Adrenal gland (tissue), 12 donors: ENCODE data around the gene AP2A2. TPM values are rescaled to one million over a fixed set of nuclear protein-coding genes. Genes with fewer than 3 reads are reported as not detected.

ENCODE experiments used
- DNase-seq, 7 donors: peaks; one replicate each; pipeline ENCODE4 v3.0.0-alpha.2; 2019 to 2020
- H3K27ac ChIP-seq, 5 donors: fragments of 200-600 bp; sonication (generic) in 4 of 5; 1 replicate in 3 of 5; 2 replicates in 2 of 5; pipeline versions ENCODE4 v1.5.1 to v1.8.0; 2016 to 2020; ENCODE audit warnings: mild to moderate bottlenecking in 1 of 5
- H3K27me3 ChIP-seq: fragments of 200-600 bp; 2 replicates; pipeline ENCODE4 v1.8.0; 2021
- H3K36me3 ChIP-seq, 2 donors: fragments of 200-600 bp; replicated peaks in 1 of 2; 1 replicate in 1 of 2; 2 replicates in 1 of 2; pipeline versions ENCODE4 v1.5.1 to v1.8.0; 2018 to 2022
- H3K4me1 ChIP-seq, 2 donors: fragments of 200-600 bp; replicated peaks in 1 of 2; 1 replicate in 1 of 2; 2 replicates in 1 of 2; pipeline versions ENCODE4 v1.5.1 to v1.8.0; 2018 to 2021
- H3K4me3 ChIP-seq, 4 donors: fragments of 200-600 bp; sonication (generic) in 3 of 4; one replicate each; pipeline ENCODE4 v1.5.1; 2016 to 2018
- H3K9me3 ChIP-seq, 3 donors: fragments of 200-600 bp; sonication (generic) in 1 of 3; replicated peaks in 1 of 3; 1 replicate in 2 of 3; 2 replicates in 1 of 3; pipeline versions ENCODE4 v1.5.1 to v1.8.0; 2016 to 2021
- CTCF ChIP-seq, 6 experiments: fragments of 450-650 bp in 4 of 6; fragments of 200-600 bp in 2 of 6; sonication (generic) in 1 of 6; IDR thresholded peaks; 1 replicate in 5 of 6; 2 replicates in 1 of 6; pipeline versions ENCODE4 v1.5.1 to v1.8.0; 2016 to 2021; ENCODE audit warnings: antibody characterized with exemption in 6 of 6, mild to moderate bottlenecking in 2 of 6, moderate library complexity in 1 of 6
- POLR2A ChIP-seq, 2 donors: fragments of 450-650 bp; IDR thresholded peaks; one replicate each; pipeline ENCODE4 v1.6.1; 2017; ENCODE audit warnings: antibody characterized with exemption in 2 of 2, mild to moderate bottlenecking in 2 of 2, moderate library complexity in 1 of 2
- WGBS, 4 donors: extraction: QIAGEN DNeasy Blood & Tissue Kit in 2 of 4; methylation state at CpG; one replicate each; pipeline versions ENCODE4 v1.1.5 to v1.1.7; 2013 to 2017; 5-methylcytosine and 5-hydroxymethylcytosine counted together
- intact Hi-C, 2 donors: fragments of 100-400 bp; cut with DNase I; formaldehyde crosslinking; loops; one replicate each; pipeline versions ENCODE4 v1.14.1 to v1.15.0; 2022 to 2023
- polyA plus RNA-seq, 3 donors: library from polyadenylated mRNA; stranded (reverse); fragments of 200-250 nt in 2 of 3; fragments of 350-450 nt in 1 of 3; fragmentation: Illumina TruSeq in 1 of 3; extraction: RNeasy Lipid Tissue Mini Kit (QIAGEN cat#74804) in 1 of 3; gene quantifications; one replicate each; pipeline ENCODE4 v1.2.3, GENCODE V29; 2013 to 2014
- total RNA-seq, 9 donors: library from RNA; depleted of rRNA in 4 of 9; stranded (reverse); fragments of >200 nt in 4 of 9; fragments of 120-200 nt in 1 of 9; fragmentation: NEBNext Ultra II Directional in 1 of 9; extraction: Animal tissue kit (Norgen Biotek cat#: 25700) in 1 of 9; gene quantifications; one replicate each; pipeline versions ENCODE4 v1.1.0 to v1.2.4, GENCODE V29; 2013 to 2023
- donor health status: healthy with polysubstance abuse.
- donor health status: Bipolar disorder and iron deficiency.
- donor health status: DM: yes; HTN: yes; CAD: no.
- donor health status: DM: no; HTN: no; CAD: no.
- donor health status: DM: no; HTN: no; CAD: no.
- donor health status: DM: yes; HTN: yes; CAD: no.

AP2A2 gene
- total and polyA plus RNA-seq, 12 donors = 15.3 to 115 (median 73.1) TPM

GRCh38 chr11:1025410-1026162 is 99.9 kb downstream of the AP2A2 start:
- Histone ChIP-seq H3K9me3 (no peaks in the 10 kb centered on the region), H3K27me3 (no peaks in the 10 kb centered on the region), H3K36me3 (no peaks in the 10 kb centered on the region), H3K4me3 (no peak overlapping the region), H3K27ac (no peak overlapping the region), H3K4me1 (no peaks in the 10 kb centered on the region)
- WGBS, 4 donors = 67 to 75% (median 74%) methylated on average over 2 to 35 of the region's 35 CpGs
- no peak for DNase-seq
- TF ChIP-seq CTCF (IDR thresholded peaks at IDR 0.05) (no peak), POLR2A (IDR thresholded peaks at IDR 0.05) (no peak)
- intact Hi-C loops = no loop called here

- no peaks in the 10 kb centered on the region for H3K27me3 ChIP-seq
- TF ChIP-seq CTCF (IDR thresholded peaks at IDR 0.05) = no peak
- TF ChIP-seq POLR2A (IDR thresholded peaks at IDR 0.05) = no peak
- DNase-seq = no peak
- no peaks in the 10 kb centered on the region for H3K36me3 ChIP-seq
- no peak overlapping the region for H3K4me3 ChIP-seq
- H3K4me1 ChIP-seq = no peaks in the 10 kb centered on the region
- intact Hi-C loops = no loop called here
- H3K9me3 ChIP-seq = no peaks in the 10 kb centered on the region
- WGBS, 4 donors = 78 to 90% (median 83%) methylated on average over 13 to 14 of the region's 14 CpGs; no CpG with 5 or more reads in 1 of the 4 donors
- no peak overlapping the region for H3K27ac ChIP-seq
Measured at GRCh38 chr11:1026163-1026450, 100.4 kb downstream of the AP2A2 start.

GRCh38 chr11:1026641-1027482 is 101.2 kb downstream of the AP2A2 start:
- WGBS, 4 donors = 80 to 85% (median 83%) methylated on average over 4 to 46 of the region's 46 CpGs
- no peaks in the 10 kb centered on the region for H3K4me1 ChIP-seq
- no peaks in the 10 kb centered on the region for H3K36me3 ChIP-seq
- intact Hi-C loops = no loop called here
- no peak for DNase-seq
- H3K27ac ChIP-seq = no peak overlapping the region
- H3K27me3 ChIP-seq = no peaks in the 10 kb centered on the region
- no peaks in the 10 kb centered on the region for H3K9me3 ChIP-seq
- no peak for TF ChIP-seq CTCF (IDR thresholded peaks at IDR 0.05)
- no peak for TF ChIP-seq POLR2A (IDR thresholded peaks at IDR 0.05)
- no peak overlapping the region for H3K4me3 ChIP-seq

- Histone ChIP-seq H3K27me3 (no peaks in the 10 kb centered on the region), H3K4me3 (no peak overlapping the region), H3K27ac (no peak overlapping the region), H3K36me3 (no peaks in the 10 kb centered on the region), H3K9me3 (no peaks in the 10 kb centered on the region), H3K4me1 (no peaks in the 10 kb centered on the region)
- DNase-seq = no peak
- intact Hi-C loops = no loop called here
- WGBS, 4 donors = 72 to 89% (median 84%) methylated on average over 12 to 36 of the region's 36 CpGs
- TF ChIP-seq CTCF (IDR thresholded peaks at IDR 0.05) = no peak
- TF ChIP-seq POLR2A (IDR thresholded peaks at IDR 0.05) = no peak
Measured at GRCh38 chr11:1027483-1028290, 102.0 kb downstream of the AP2A2 start.
